Breast epithelium (tissue), 4 donors: ENCODE results near the gene ASTN2. TPM values are rescaled to one million over a fixed set of nuclear protein-coding genes. Genes with fewer than 3 reads are reported as not detected.

Experiments
- DNase-seq, 2 donors: peaks; one replicate each; pipeline ENCODE4 v3.0.0-alpha.2; 2019; ENCODE audit warnings: low spot score in 2 of 2
- H3K27ac ChIP-seq, 2 donors: fragments of 200-600 bp; sonication (generic) in 1 of 2; one replicate each; pipeline ENCODE4 v1.5.1; 2016 to 2019; ENCODE audit warnings: mild to moderate bottlenecking in 1 of 2
- H3K27me3 ChIP-seq, 2 donors: fragments of 200-600 bp; sonication (generic) in 1 of 2; one replicate each; pipeline versions ENCODE4 v1.5.1 to v1.6.0; 2017 to 2019; ENCODE audit warnings: control low read depth in 1 of 2, mild to moderate bottlenecking in 1 of 2
- H3K36me3 ChIP-seq: fragments of 200-600 bp; one replicate; pipeline ENCODE4 v1.5.1; 2019
- H3K4me1 ChIP-seq, 2 donors: fragments of 200-600 bp; sonication (generic); one replicate each; pipeline ENCODE4 v1.5.1; 2016 to 2019; ENCODE audit warnings: control low read depth in 1 of 2
- H3K4me3 ChIP-seq, 3 donors: fragments of 200-600 bp; sonication (generic); 1 replicate in 2 of 3; 2 replicates in 1 of 3; pipeline ENCODE4 v1.5.1; 2016 to 2019; ENCODE audit warnings: mild to moderate bottlenecking in 3 of 3, moderate library complexity in 2 of 3
- H3K9me3 ChIP-seq, 2 donors: fragments of 200-600 bp; sonication (generic) in 1 of 2; one replicate each; pipeline ENCODE4 v1.5.1; 2016 to 2019; ENCODE audit warnings: control low read depth in 1 of 2
- POLR2A ChIP-seq: fragments of 450-650 bp; IDR thresholded peaks from one replicate; pipeline ENCODE4 v1.6.1; 2016; ENCODE audit warnings: antibody characterized with exemption, mild to moderate bottlenecking, moderate library complexity
- POLR2AphosphoS5 ChIP-seq, 3 donors: sonication (generic); formaldehyde crosslinking; IDR thresholded peaks; one replicate each; pipeline ENCODE4 v1.6.1; 2017; ENCODE audit warnings: antibody characterized with exemption in 3 of 3
- intact Hi-C: fragments of 100-400 bp; cut with DNase I; formaldehyde crosslinking; loops from one replicate; pipeline ENCODE4 v1.15.1; 2023; ENCODE audit warnings: low total_unique reads
- total RNA-seq, 3 donors: library from RNA; depleted of rRNA; stranded (reverse); fragments of >200 nt; gene quantifications; one replicate each; pipeline ENCODE4 v1.1.0, GENCODE V29; 2016
- TF ChIP-seq, protein P1 (sequence below), 3 donors: fragments of 450-650 bp; IDR thresholded peaks; one replicate each; pipeline ENCODE4 v1.5.1; 2016 to 2017; ENCODE audit warnings: antibody characterized with exemption in 3 of 3, mild to moderate bottlenecking in 3 of 3, moderate library complexity in 3 of 3

The ASTN2 gene
- total RNA-seq, 3 donors from 2014 or later, result 9.1 to 13.8 (median 9.8) TPM

- intact Hi-C loops, result no loop called here
Measured at GRCh38 chr9:116605060-116605459, 809.8 kb downstream of the ASTN2 start.

GRCh38 chr9:116604251-116604650 lies 810.6 kb downstream of the ASTN2 start:
- intact Hi-C loops, result no loop called here
- Histone ChIP-seq H3K27ac (no peak overlapping the region), H3K9me3 (no peaks in the 10 kb centered on the region), H3K4me3 (no peak overlapping the region), H3K27me3 (no peaks in the 10 kb centered on the region), H3K36me3 (no peaks in the 10 kb centered on the region), H3K4me1 (no peaks in the 10 kb centered on the region)
- TF ChIP-seq, protein P1, sequence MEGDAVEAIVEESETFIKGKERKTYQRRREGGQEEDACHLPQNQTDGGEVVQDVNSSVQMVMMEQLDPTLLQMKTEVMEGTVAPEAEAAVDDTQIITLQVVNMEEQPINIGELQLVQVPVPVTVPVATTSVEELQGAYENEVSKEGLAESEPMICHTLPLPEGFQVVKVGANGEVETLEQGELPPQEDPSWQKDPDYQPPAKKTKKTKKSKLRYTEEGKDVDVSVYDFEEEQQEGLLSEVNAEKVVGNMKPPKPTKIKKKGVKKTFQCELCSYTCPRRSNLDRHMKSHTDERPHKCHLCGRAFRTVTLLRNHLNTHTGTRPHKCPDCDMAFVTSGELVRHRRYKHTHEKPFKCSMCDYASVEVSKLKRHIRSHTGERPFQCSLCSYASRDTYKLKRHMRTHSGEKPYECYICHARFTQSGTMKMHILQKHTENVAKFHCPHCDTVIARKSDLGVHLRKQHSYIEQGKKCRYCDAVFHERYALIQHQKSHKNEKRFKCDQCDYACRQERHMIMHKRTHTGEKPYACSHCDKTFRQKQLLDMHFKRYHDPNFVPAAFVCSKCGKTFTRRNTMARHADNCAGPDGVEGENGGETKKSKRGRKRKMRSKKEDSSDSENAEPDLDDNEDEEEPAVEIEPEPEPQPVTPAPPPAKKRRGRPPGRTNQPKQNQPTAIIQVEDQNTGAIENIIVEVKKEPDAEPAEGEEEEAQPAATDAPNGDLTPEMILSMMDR (IDR thresholded peaks at IDR 0.05), result no peak
- no peak for TF ChIP-seq POLR2A
- TF ChIP-seq POLR2AphosphoS5 (IDR thresholded peaks at IDR 0.05), result no peak
- no peak for DNase-seq

More at GRCh38 chr9:116605060-116605459, 809.8 kb downstream of the ASTN2 start:
- H3K4me1 ChIP-seq, result no peaks in the 10 kb centered on the region
- peaks cover 0 to 5% of the 10 kb centered on the region in 2 donors for H3K9me3 ChIP-seq
- no peak overlapping the region for H3K4me3 ChIP-seq
- H3K27ac ChIP-seq, result no peak overlapping the region
- DNase-seq, result no peak
- H3K27me3 ChIP-seq, result no peaks in the 10 kb centered on the region
- TF ChIP-seq, protein P1 (IDR thresholded peaks at IDR 0.05), result no peak
- no peak for TF ChIP-seq POLR2AphosphoS5 (IDR thresholded peaks at IDR 0.05)
- TF ChIP-seq POLR2A, result no peak
- H3K36me3 ChIP-seq, result no peaks in the 10 kb centered on the region

- Histone ChIP-seq H3K4me1 (no peaks in the 10 kb centered on the region), H3K9me3 (no peaks in the 10 kb centered on the region), H3K27ac (no peak overlapping the region), H3K27me3 (no peaks in the 10 kb centered on the region), H3K4me3 (no peak overlapping the region), H3K36me3 (no peaks in the 10 kb centered on the region)
- TF ChIP-seq POLR2AphosphoS5 (IDR thresholded peaks at IDR 0.05) (no peak), POLR2A (no peak)
- no peak for DNase-seq
- intact Hi-C loops, result no loop called here
Measured at GRCh38 chr9:116599342-116599884, 815.4 kb downstream of the ASTN2 start.

- Histone ChIP-seq H3K4me3 (no peak overlapping the region), H3K36me3 (no peaks in the 10 kb centered on the region), H3K4me1 (no peaks in the 10 kb centered on the region), H3K27ac (no peak overlapping the region), H3K9me3 (no peaks in the 10 kb centered on the region), H3K27me3 (no peaks in the 10 kb centered on the region)
- DNase-seq, result no peak
- intact Hi-C loops, result no loop called here
- TF ChIP-seq, protein P1 (IDR thresholded peaks at IDR 0.05), result no peak
- no peak for TF ChIP-seq POLR2AphosphoS5 (IDR thresholded peaks at IDR 0.05)
- no peak for TF ChIP-seq POLR2A
Measured at GRCh38 chr9:116596646-116597045, 818.2 kb downstream of the ASTN2 start.

DNA sequence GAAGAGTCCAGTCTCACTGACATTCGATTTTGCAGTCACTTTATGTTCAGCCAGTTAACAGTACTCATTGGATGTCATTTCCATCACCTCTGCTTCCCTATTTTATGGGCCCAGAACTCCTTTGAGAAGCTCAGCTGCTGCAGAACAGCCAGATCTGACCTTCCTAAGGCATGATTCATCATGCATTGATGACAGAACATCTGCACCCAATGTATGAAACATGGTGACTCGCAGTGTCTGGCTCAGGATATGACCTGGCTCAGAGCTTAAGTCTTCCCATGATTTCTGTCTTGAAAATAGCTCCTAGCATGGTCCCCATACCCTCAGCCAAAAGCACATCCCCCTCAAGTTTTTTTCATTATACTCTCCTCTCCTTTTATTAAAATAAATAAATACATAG lies 820.3 kb downstream of the ASTN2 start:
- peaks cover under 1 to 2% of the 10 kb centered on the region in 2 donors for H3K9me3 ChIP-seq
- H3K27ac ChIP-seq, result no peak overlapping the region
- no peak for TF ChIP-seq POLR2AphosphoS5 (IDR thresholded peaks at IDR 0.05)
- no peak for TF ChIP-seq POLR2A
- TF ChIP-seq, protein P1 (IDR thresholded peaks at IDR 0.05), result no peak
- no peak overlapping the region for H3K4me3 ChIP-seq
- DNase-seq, result no peak
- H3K27me3 ChIP-seq, result no peaks in the 10 kb centered on the region
- no peaks in the 10 kb centered on the region for H3K36me3 ChIP-seq
- H3K4me1 ChIP-seq, result no peaks in the 10 kb centered on the region
- intact Hi-C loops, result no loop called here
